ENCODE data around the gene ATP2B2.

DNA sequence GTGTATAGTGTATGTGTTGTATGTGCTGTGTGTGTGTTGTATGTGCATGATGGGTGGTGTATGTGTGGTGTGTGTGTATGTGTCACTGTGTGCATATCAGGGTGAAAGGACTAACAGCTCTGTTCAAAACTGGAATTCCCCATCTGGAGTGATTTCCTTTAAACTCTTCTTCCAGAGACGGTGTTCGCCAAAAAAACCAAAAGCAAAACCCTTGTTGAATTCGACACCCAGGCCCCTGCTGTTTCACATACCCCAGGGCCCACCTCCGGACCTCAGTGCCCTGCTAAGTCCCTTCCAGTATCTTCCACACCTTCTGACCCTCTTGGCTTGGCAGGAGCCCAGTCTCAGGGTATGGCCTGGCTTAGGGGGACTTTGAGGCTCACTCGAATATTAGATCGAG, 139.6 kb downstream of the ATP2B2 start:
- TF ChIP-seq POLR2A (IDR thresholded peaks at IDR 0.05), result no peak
- TF ChIP-seq, protein P1, sequence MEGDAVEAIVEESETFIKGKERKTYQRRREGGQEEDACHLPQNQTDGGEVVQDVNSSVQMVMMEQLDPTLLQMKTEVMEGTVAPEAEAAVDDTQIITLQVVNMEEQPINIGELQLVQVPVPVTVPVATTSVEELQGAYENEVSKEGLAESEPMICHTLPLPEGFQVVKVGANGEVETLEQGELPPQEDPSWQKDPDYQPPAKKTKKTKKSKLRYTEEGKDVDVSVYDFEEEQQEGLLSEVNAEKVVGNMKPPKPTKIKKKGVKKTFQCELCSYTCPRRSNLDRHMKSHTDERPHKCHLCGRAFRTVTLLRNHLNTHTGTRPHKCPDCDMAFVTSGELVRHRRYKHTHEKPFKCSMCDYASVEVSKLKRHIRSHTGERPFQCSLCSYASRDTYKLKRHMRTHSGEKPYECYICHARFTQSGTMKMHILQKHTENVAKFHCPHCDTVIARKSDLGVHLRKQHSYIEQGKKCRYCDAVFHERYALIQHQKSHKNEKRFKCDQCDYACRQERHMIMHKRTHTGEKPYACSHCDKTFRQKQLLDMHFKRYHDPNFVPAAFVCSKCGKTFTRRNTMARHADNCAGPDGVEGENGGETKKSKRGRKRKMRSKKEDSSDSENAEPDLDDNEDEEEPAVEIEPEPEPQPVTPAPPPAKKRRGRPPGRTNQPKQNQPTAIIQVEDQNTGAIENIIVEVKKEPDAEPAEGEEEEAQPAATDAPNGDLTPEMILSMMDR (IDR thresholded peaks at IDR 0.05), result no peak

Data from tibial nerve (tissue), 3 donors.